ENCODE measurements around the gene PAX4. TPM values are rescaled to one million over a fixed set of nuclear protein-coding genes. Genes with fewer than 3 reads are reported as not detected.

PAX4 gene
- total and polyA plus RNA-seq, 2 donors (not counting 3 experiments of a cell fraction or from before 2014, with no cell fraction given): not detected

DNA sequence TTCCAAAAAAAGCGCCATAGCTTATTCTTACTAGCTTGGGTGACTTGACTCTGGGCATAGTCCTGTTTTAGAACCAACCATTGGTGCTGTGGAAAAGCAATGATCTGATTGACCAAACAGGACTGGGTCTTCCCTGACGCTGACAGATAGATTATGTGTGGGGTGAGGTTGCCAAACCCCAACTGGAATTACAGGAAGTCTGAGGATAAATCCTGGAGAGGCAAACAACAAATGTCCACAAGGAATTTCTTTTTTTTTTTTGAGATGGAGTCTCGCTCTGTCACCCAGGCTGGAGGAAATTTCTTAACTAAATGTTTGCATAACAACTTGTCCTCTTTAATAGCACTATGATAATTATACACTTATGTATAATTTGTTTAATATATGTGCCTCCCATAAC lies 51.7 kb downstream of the PAX4 start:
- CTCF ChIA-PET: no interaction called here
- no peaks in the 10 kb centered on the region for H3K9me1 ChIP-seq (replicated peaks; ENCODE audit: control insufficient read depth, extremely low read depth, insufficient read depth, low read length)
- H3K36me3 ChIP-seq (ENCODE audit: control insufficient read depth in 2 of 2, extremely low read depth in 1 of 2, insufficient read depth in 2 of 2, low read length in 2 of 2): no peaks in the 10 kb centered on the region

More for the DNA sequence above, 51.7 kb downstream of the PAX4 start:
- dilution Hi-C loops (cut with MboI; ENCODE audit: extremely low pct_ligation_motif_present, low sequenced_read_pairs) (no loop called here), intact Hi-C loops (cut with micrococcal nuclease) (no loop called here)
- no peak overlapping the region for H3K4me3 ChIP-seq (replicated peaks in 1 of 3; ENCODE audit: insufficient read depth in 1 of 3, low read depth in 1 of 3, low read length in 3 of 3)
- H2AFZ ChIP-seq (ENCODE audit: low read depth, low read length): no peak overlapping the region
- H3K27me3 ChIP-seq (ENCODE audit: control insufficient read depth in 2 of 2, insufficient read depth in 2 of 2, low read length in 2 of 2): no peaks in the 10 kb centered on the region
- BruUV-seq (replicated peaks): no TSS peak
- no peak for TF ChIP-seq JUN (IDR thresholded peaks at IDR 0.05; ENCODE audit: borderline replicate concordance, insufficient read depth, insufficient read length, low read depth)
- no peak for TF ChIP-seq POLR2AphosphoS5 (IDR thresholded peaks at IDR 0.05; ENCODE audit: insufficient read depth, low read depth, low read length)
- TF ChIP-seq FOS (IDR thresholded peaks at IDR 0.05; ENCODE audit: borderline replicate concordance, insufficient read depth, low read length): no peak
- no peak for TF ChIP-seq POLR2A (IDR thresholded peaks at IDR 0.05; ENCODE audit: low read depth, low read length)
- no peak for TF ChIP-seq MYC (IDR thresholded peaks at IDR 0.05; ENCODE audit: low read depth, low read length)
- no peak for TF ChIP-seq EZH2 (IDR thresholded peaks at IDR 0.05; ENCODE audit: borderline replicate concordance, low read depth, low read length, severe bottlenecking)
- TF ChIP-seq, protein P1, sequence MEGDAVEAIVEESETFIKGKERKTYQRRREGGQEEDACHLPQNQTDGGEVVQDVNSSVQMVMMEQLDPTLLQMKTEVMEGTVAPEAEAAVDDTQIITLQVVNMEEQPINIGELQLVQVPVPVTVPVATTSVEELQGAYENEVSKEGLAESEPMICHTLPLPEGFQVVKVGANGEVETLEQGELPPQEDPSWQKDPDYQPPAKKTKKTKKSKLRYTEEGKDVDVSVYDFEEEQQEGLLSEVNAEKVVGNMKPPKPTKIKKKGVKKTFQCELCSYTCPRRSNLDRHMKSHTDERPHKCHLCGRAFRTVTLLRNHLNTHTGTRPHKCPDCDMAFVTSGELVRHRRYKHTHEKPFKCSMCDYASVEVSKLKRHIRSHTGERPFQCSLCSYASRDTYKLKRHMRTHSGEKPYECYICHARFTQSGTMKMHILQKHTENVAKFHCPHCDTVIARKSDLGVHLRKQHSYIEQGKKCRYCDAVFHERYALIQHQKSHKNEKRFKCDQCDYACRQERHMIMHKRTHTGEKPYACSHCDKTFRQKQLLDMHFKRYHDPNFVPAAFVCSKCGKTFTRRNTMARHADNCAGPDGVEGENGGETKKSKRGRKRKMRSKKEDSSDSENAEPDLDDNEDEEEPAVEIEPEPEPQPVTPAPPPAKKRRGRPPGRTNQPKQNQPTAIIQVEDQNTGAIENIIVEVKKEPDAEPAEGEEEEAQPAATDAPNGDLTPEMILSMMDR (IDR thresholded peaks at IDR 0.05; ENCODE audit: extremely low read depth in 1 of 2, insufficient read depth in 1 of 2, low read depth in 1 of 2, low read length in 2 of 2): no peak
- TF ChIP-seq, protein P2, sequence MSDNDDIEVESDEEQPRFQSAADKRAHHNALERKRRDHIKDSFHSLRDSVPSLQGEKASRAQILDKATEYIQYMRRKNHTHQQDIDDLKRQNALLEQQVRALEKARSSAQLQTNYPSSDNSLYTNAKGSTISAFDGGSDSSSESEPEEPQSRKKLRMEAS (IDR thresholded peaks at IDR 0.05; ENCODE audit: insufficient read depth, insufficient read length): no peak
- TF ChIP-seq GATA2 (IDR thresholded peaks at IDR 0.05; ENCODE audit: insufficient read depth, insufficient read length, low read depth, low read length): no peak
- H3K79me2 ChIP-seq (ENCODE audit: control insufficient read depth, insufficient read depth, low read length): no peaks in the 10 kb centered on the region
- FAIRE-seq: no peak
- POLR2A ChIA-PET: no interaction called here
- H3K9ac ChIP-seq (replicated peaks; ENCODE audit: extremely low read depth, insufficient read depth, low read length): no peak overlapping the region
- H3K4me1 ChIP-seq (ENCODE audit: control insufficient read depth, extremely low read depth, insufficient read depth, low read length): no peaks in the 10 kb centered on the region
- H3K9me3 ChIP-seq (replicated peaks; ENCODE audit: control insufficient read depth, insufficient read depth, low read length): no peaks in the 10 kb centered on the region
- H3K27ac ChIP-seq (ENCODE audit: insufficient read depth, low read depth, low read length): no peak overlapping the region
- H4K20me1 ChIP-seq (replicated peaks; ENCODE audit: control insufficient read depth, extremely low read depth, insufficient read depth, low read length): no peaks in the 10 kb centered on the region
- H3K4me2 ChIP-seq (ENCODE audit: insufficient read depth, low read length): no peak overlapping the region
- no peak for DNase-seq (ENCODE audit: low read depth, low spot score)

Other genes with a start within 250 kb of the PAX4 start
- 31.5 and 35.4 TPM in 2 replicates for gene ZNF800, start 225.4 kb downstream of the PAX4 start, total RNA-seq
- 10.6 and 10.9 TPM in 2 replicates for gene ZNF800, start 225.4 kb downstream of the PAX4 start, polyA plus RNA-seq
- 14.5 and 15.5 TPM in 2 replicates for gene GCC1, start 32.5 kb downstream of the PAX4 start, total RNA-seq
- 4.0 and 4.6 TPM in 2 replicates for gene GCC1, start 32.5 kb downstream of the PAX4 start, polyA plus RNA-seq
- gene ARF5, start 29.7 kb downstream of the PAX4 start, total RNA-seq: 122 and 142 TPM in 2 replicates
- gene ARF5, start 29.7 kb downstream of the PAX4 start, polyA plus RNA-seq: 428 and 508 TPM in 2 replicates
- gene FSCN3, start 24.4 kb downstream of the PAX4 start, total RNA-seq: 0.82 TPM in 1 of 2 replicates, not detected in the other
- gene FSCN3, start 24.4 kb downstream of the PAX4 start, polyA plus RNA-seq: 0.35 and 1.0 TPM in 2 replicates
- 234 and 249 TPM in 2 replicates for gene SND1, start 34.1 kb upstream of the PAX4 start, total RNA-seq
- 113 and 116 TPM in 2 replicates for gene SND1, start 34.1 kb upstream of the PAX4 start, polyA plus RNA-seq

Measured in endothelial cell of umbilical vein (primary cell).